Measurements from ENCODE around the gene NTM. TPM values are rescaled to one million over a fixed set of nuclear protein-coding genes. Genes with fewer than 3 reads are reported as not detected.

Gene NTM
- total RNA-seq, 1 experiment from 2014 or later: 9.9 TPM

GRCh38 chr11:131675121-131675888, 304.9 kb downstream of the NTM start:
- no peak overlapping the region for H3K4me2 ChIP-seq (ENCODE audit: insufficient read depth, insufficient read length, low read length)
- Mint-ChIP-seq H3K4me3 (no peak overlapping the region), H3K9me3 (no peaks in the 10 kb centered on the region), H3K27ac (no peak overlapping the region; a peak in 1 of 7 replicates), H3K36me3 (ENCODE audit: insufficient read depth in 1 of 3, low read depth in 3 of 3) (no peaks in the 10 kb centered on the region; a peak in 1 of 7 replicates), H3K4me1 (peaks cover 20 to 29% of the 10 kb centered on the region in 2 experiments), H3K27me3 (ENCODE audit: low read depth) (peaks cover 17% of the 10 kb centered on the region)
- no peak overlapping the region for H2BK20ac ChIP-seq (ENCODE audit: low read depth, low read length, poor library complexity, severe bottlenecking)
- H3K27ac ChIP-seq (ENCODE audit: insufficient read length, low read depth, low read length): no peak overlapping the region
- no peak overlapping the region for H2BK15ac ChIP-seq (ENCODE audit: low read depth, low read length)
- H3T11ph ChIP-seq (ENCODE audit: low read length): no peak overlapping the region
- H2AK5ac ChIP-seq (ENCODE audit: insufficient read length, low read length): no peak overlapping the region
- no peak overlapping the region for H2AFZ ChIP-seq (ENCODE audit: low read length)
- no peak overlapping the region for H3K14ac ChIP-seq (ENCODE audit: insufficient read depth, low read length)
- no peaks in the 10 kb centered on the region for H3K9me3 ChIP-seq (ENCODE audit: control insufficient read depth, low read depth, low read length)
- H3K79me1 ChIP-seq (ENCODE audit: insufficient read depth, low read depth, low read length, poor library complexity, severe bottlenecking): no peaks in the 10 kb centered on the region
- no peak overlapping the region for H4K5ac ChIP-seq (ENCODE audit: insufficient read length, low read depth, low read length)
- no peak overlapping the region for H3K4ac ChIP-seq (ENCODE audit: low read depth, low read length)
- H3K27me3 ChIP-seq (ENCODE audit: insufficient read depth, low read length): no peaks in the 10 kb centered on the region
- DNase-seq: no peak
- H3K9ac ChIP-seq (ENCODE audit: extremely low read depth, insufficient read length, low read length): no peak overlapping the region
- no peak overlapping the region for H2BK120ac ChIP-seq (ENCODE audit: low read depth, low read length, poor library complexity, severe bottlenecking)
- H4K91ac ChIP-seq (ENCODE audit: insufficient read length, low read depth, low read length): no peak overlapping the region
- no peaks in the 10 kb centered on the region for H3K79me2 ChIP-seq (ENCODE audit: insufficient read depth, low read length)
- no peak overlapping the region for H3K56ac ChIP-seq (ENCODE audit: insufficient read length, low read depth, low read length)
- no peak for TF ChIP-seq CTCF (conservative IDR thresholded peaks at IDR 0.05)
- no peak overlapping the region for H2BK5ac ChIP-seq (ENCODE audit: insufficient read length, low read length)
- H4K20me1 ChIP-seq (ENCODE audit: control insufficient read depth, insufficient read depth, insufficient read length): no peaks in the 10 kb centered on the region
- no peak overlapping the region for H3K18ac ChIP-seq (ENCODE audit: insufficient read length, low read depth, low read length)
- WGBS (ENCODE audit: extremely low coverage, insufficient read length, low lambda C conversion rate): no CpG with 5 or more reads among the region's 11 CpGs
- no peak overlapping the region for H2BK12ac ChIP-seq (ENCODE audit: insufficient read length, low read depth, low read length)
- no peak overlapping the region for H4K8ac ChIP-seq (replicated peaks; ENCODE audit: insufficient read length, low read depth, low read length)
- H3K4me1 ChIP-seq (ENCODE audit: insufficient read depth, low read length): peaks cover 6% of the 10 kb centered on the region
- no peak overlapping the region for H3K23ac ChIP-seq (ENCODE audit: insufficient read length, low read depth, low read length)
- H3K23me2 ChIP-seq (ENCODE audit: insufficient read length, low read depth, low read length, poor library complexity, severe bottlenecking): no peaks in the 10 kb centered on the region
